ENCODE data around the gene MAP3K13. TPM values are rescaled to one million over a fixed set of nuclear protein-coding genes. Genes with fewer than 3 reads are reported as not detected.
"Not testable (repeated sequence)": the region's sequence is repeated elsewhere in the genome, so short reads cannot be mapped to it uniquely, and the experiment has no call there.

Gene MAP3K13
- total RNA-seq, 2 donors from 2014 or later, result 20.7 to 24.7 TPM

DNA sequence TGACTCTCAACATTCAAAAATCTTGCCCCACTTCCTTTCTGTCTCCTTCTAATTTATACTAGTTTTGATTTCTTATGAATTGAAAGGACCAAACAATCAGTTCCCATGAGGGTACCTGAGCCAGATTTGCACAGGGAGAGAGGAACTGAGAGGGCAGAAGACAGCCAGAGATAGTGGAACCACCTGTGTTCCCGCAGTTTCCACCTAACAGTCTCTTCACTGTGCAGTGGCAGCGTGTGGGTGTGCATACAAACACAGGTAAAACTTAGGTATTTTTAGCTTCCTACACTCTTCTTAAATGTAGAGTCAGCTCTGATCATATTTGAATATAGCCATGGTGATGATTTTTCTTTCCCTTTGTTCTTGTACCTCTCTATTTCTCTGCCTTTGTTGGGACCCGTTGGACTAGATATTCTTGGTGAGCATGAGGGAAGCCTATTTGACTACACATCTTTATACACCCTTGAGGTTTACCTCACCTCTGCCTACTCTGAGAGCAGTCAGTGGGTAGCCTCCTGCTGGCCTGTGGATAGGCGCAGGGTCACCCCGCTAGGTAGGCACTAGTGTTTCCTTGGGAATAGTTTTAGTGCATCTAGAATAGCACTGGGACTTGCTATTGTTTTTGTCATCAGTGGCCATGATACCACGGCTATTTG, 58.8 kb downstream of the MAP3K13 start:
- DNase-seq (ENCODE audit: low spot score), result no peak
- intact Hi-C loops (cut with DNase I), result no loop called here

DNA sequence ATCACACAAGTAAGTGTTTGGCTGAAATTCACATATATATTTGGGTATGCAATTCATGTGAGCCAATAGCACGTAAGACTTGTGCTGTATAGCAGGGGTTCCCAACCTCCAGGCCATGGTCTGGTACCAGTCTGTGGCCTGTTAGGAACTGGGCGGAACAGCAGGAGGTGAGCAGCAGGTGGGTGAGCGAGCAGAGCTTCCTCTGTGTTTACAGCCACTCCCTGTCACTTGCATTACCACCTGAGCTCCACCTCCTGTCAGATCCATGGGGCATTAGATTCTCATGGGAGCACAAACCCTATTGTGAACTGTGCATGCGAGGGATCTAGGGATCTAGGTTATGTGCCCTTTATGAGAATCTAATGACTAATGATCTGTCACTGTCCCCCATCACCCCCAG, 59.7 kb downstream of the MAP3K13 start:
- no peak for DNase-seq (ENCODE audit: low spot score)
- intact Hi-C loops (cut with DNase I), result no loop called here

DNA sequence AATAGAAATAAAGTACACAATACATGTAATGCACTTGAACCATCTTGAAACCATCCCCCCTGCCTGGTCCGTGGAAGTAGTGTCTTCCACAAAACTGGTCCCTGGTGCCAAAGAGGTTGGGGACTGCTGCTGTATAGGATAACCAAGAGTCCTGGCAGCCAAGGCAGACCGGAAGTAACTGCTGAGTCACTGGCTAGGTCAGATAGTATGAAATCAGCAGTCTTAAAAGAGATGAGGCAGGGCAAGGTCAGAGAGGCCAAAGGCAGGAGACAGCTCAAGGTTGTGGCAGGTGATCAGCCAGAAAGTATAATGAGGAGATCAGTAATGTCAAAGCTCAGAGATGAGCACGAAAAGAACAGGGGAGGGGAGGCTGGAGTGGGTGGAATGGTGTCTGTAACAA, 60.2 kb downstream of the MAP3K13 start:
- no peak for DNase-seq (ENCODE audit: low spot score)
- intact Hi-C loops (cut with DNase I), result no loop called here

DNA sequence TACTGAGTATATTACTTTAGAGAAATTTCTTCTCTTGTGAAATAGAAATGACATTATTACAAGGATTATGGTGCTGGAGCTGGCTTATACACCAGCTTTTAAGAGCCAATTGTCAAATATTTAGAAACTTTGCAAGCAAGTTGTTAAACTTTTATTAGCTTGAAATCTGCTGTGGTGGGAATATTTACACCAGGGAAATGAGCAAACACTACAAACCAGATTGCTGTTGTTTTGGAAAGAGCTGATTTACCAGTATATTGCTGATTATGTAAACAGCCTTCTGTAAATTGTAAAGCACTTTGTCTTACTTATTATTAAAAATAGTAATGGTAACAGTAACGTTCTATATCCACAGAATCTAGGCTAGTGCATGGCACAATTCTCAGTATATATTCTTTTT, 61.5 kb downstream of the MAP3K13 start:
- no peak for DNase-seq (ENCODE audit: low spot score)
- intact Hi-C loops (cut with DNase I), result no loop called here

DNA sequence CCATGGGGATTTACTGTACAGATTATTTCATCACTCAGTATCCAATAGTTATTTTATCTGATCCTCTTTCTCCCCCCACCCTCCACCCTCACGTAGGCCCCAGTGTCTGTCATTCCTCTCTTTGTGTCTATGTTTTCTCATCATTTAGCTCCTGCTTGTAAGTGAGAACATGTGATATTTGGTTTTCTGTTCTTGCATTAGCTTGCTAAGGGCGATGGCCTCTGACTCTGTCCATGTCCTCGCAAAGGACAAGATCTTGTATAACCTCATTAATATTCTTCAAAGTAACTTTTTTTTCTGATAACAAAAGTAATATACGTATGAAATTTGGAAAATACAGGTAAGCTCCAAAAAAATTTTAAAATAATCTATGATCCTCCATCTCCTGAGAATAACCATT, 67.4 kb downstream of the MAP3K13 start:
- intact Hi-C loops (cut with DNase I), result no loop called here
- DNase-seq (ENCODE audit: low spot score), result no peak

- DNase-seq (ENCODE audit: low spot score), result no peak
- intact Hi-C loops (cut with DNase I), result no loop called here
Observed at GRCh38 chr3:185439745-185440466, 77.0 kb downstream of the MAP3K13 start.

GRCh38 chr3:185442031-185442430, 79.1 kb downstream of the MAP3K13 start:
- no peak for DNase-seq (ENCODE audit: low spot score)
- intact Hi-C loops (cut with DNase I), result no loop called here

GRCh38 chr3:185444329-185444728, 81.4 kb downstream of the MAP3K13 start:
- intact Hi-C loops (cut with DNase I), result no loop called here
- no peak for DNase-seq (ENCODE audit: low spot score)

- intact Hi-C loops (cut with DNase I), result no loop called here
Observed at GRCh38 chr3:185448107-185448506, 85.2 kb downstream of the MAP3K13 start.

DNA sequence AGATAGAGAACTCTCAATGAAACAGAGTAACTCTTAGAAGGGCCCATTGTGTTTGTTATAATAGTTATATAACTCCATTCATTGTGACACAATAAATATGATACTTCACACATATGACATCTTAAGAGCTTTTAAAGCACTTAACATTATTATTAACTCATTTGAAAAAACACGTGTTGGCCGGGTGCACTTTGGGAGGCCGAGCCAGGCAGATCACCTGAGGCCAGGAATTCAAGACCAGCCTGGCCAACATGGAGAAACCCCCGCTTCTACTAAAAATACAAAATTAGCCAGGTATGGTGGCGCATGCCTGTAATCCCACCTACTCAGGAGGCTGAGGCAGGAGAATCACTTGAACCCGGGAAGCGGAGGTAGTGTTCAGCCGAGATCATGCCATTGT, 88.5 kb downstream of the MAP3K13 start:
- DNase-seq (ENCODE audit: low spot score); intact Hi-C loops (cut with DNase I): not testable (repeated sequence)

More at GRCh38 chr3:185448107-185448506, 85.2 kb downstream of the MAP3K13 start:
- DNase-seq (ENCODE audit: low spot score), result no peak

DNA sequence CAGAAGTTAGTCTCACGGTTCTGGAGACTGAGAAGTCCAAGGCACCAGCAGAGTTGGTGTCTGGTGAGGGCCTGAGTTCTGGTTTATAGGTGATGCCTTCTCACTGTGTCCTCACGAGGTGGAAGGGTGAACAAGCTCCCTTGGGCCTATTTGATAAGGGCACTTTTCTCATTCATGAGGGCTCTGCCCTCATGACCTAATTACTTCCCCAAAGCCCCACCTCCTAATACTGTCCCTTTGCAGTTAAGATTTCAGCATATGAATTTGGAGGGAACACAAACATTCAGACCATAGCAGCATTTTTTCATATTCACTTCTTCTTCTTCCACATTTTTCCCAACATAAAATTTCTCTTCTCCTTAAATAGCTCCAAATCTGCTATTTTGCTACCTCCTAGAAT, 94.4 kb downstream of the MAP3K13 start:
- intact Hi-C loops (cut with DNase I), result no loop called here

GRCh38 chr3:185460309-185460708, 97.4 kb downstream of the MAP3K13 start:
- DNase-seq (ENCODE audit: low spot score), result no peak
- intact Hi-C loops (cut with DNase I), result no loop called here

More for the DNA sequence above, 94.4 kb downstream of the MAP3K13 start:
- DNase-seq (ENCODE audit: low spot score), result no peak

GRCh38 chr3:185460719-185461350, 97.9 kb downstream of the MAP3K13 start:
- no peak for DNase-seq (ENCODE audit: low spot score)
- intact Hi-C loops (cut with DNase I), result no loop called here

DNA sequence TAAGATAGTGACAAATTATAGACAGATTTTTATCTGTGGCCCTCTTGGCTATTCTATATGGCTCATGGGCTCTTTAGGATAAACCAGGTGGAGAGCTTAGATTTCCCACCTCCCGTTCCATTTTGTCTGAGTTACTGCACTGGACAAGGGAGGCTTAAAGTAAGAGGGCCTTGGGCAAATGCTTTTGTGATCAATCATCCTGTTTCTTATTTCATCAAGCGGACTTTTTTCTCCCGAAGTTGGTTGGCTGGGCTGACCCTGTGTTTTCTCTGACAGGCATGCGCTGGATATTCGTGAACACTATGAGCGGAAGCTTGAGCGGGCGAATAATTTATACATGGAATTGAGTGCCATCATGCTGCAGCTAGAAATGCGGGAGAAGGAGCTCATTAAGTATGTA, 102.5 kb downstream of the MAP3K13 start:
- intact Hi-C loops (cut with DNase I), result no loop called here
- no peak for DNase-seq (ENCODE audit: low spot score)

- DNase-seq (ENCODE audit: low spot score); intact Hi-C loops (cut with DNase I): not testable (repeated sequence)
Observed at GRCh38 chr3:185466123-185466522, 103.2 kb downstream of the MAP3K13 start.

- intact Hi-C loops (cut with DNase I), result no loop called here
- DNase-seq (ENCODE audit: low spot score), result no peak
Observed at GRCh38 chr3:185469542-185469941, 106.6 kb downstream of the MAP3K13 start.

DNA sequence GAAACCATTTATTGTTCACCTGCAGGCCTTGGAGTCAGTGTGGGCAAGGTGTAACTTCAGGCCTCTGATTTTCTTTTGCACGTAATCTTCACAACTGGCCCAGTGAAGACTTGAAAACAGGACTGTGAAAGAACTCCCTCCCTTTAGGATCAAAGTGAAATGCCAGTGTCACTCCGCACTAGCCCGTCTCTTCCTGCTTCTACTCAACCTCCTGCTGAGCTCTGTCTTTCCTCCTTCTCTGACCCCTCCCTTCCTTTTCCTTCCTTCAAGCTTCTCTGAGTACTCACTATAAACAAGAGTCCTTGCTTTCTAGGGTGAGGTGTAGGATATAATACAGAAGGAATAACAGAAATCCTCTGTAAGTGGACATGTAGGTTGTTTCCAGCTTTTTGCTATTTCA, 107.4 kb downstream of the MAP3K13 start:
- no peak for DNase-seq (ENCODE audit: low spot score)
- intact Hi-C loops (cut with DNase I), result no loop called here

GRCh38 chr3:185473290-185473815, 110.4 kb downstream of the MAP3K13 start:
- no peak for DNase-seq (ENCODE audit: low spot score)
- intact Hi-C loops (cut with DNase I), result no loop called here

- intact Hi-C loops (cut with DNase I); DNase-seq (ENCODE audit: low spot score): not testable (repeated sequence)
Observed at GRCh38 chr3:185474922-185475321, 112.0 kb downstream of the MAP3K13 start.

- intact Hi-C loops (cut with DNase I), result no loop called here
- no peak for DNase-seq (ENCODE audit: low spot score)
Observed at GRCh38 chr3:185477316-185477715, 114.4 kb downstream of the MAP3K13 start.

Data from posterior vena cava (tissue), 2 donors.